Measurements from ENCODE around the gene UNC119B.
"Not testable (repeated sequence)": the region's sequence is repeated elsewhere in the genome, so short reads cannot be mapped to it uniquely, and the experiment has no call there.

The UNC119B gene

DNA sequence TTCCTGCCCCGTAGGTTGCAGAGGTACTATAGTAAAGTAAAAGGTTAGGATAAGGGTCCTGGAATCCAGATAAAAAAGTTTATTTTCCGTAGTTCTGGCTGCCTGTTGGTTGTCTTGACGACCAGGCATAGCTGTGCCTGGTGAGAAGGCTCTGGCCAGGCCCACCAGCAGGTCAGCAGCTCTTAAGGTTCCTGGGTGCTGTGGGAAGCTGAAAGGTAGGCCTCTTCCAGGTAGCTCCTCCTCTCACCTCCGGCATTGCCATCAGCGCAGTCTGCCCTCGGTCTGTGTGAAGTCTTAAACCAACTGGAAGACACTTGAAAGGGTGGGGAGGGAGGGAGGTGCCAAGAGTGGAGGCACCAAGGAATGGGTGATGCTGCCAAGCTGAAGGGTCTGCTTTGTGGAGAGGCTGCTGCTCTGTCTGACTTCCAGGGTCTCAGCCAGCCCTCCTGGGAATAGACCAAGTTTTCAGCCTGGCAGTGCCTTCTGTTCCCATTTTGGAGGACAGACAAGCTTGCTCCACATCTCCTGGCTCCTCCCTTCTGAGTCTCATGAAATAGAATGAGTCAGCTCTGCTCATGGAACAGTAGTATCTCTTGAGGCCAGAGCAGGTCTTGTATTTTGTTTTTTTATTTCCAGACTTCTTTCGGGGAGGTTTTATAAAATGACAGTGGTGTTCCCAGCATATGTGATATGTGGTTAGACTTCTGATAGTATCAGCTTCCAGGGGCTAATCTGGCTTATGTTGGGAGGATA lies 10.2 kb downstream of the UNC119B start:
- peak; percentile 37 for DNase-seq

DNA sequence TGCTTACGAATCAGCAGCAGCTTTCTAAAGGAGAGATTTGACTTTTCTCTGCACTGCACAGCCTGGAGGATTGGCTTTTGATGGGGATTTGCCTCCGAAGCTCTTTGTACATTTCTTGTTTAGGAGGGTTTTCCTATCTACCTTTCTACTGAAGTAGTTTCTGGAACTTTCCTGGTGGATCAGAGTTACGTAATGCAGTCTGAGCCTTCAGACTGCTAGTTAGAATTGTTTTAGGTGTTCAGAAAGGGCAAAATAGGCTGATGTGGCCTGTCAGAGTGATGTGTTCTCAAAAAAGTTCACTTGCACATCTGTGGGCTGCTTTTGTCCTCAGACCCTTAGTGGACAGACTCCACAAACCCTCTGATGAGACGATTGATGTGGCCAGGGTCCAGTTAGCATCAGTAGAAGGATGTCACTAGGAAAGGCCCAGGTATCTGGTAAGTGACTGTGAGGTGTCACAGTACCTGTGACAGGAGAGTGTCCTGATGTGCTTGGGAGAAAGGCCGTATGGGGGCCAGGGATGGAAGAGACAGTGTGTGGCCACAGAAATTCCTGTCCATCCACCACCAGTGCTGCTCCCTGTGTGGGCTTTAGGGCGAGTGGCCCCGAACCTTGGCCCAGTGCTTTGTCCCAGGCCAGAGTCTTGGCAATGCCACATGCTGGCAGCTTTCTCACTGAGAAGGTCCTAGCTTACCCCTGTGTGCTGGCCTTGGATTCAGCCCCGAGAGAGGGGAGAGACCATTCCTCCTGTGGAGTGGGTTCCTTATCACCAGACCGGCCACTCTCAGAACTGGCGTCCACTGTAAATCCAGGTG lies 10.9 kb downstream of the UNC119B start:
- no peak for DNase-seq

DNA sequence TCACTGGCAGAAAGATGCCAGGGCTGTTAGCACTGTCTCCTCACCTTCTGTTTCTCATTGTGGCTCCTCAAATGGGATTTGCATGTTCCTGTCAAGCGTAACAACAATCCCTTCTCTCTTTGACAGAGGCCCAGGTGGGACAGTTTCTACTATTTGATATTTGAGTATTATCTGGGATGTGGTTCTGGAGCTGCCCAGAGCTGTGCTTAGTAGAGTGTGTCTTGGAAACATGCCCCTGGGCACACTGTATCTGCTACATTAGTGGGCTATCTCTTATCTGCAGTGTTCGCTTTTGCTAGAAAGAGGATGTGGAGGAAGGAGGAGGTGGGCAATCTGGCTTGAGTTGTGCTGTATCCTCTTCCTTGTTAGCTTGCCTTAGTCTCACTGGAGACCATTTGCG lies 11.6 kb downstream of the UNC119B start:
- no peak for DNase-seq

DNA sequence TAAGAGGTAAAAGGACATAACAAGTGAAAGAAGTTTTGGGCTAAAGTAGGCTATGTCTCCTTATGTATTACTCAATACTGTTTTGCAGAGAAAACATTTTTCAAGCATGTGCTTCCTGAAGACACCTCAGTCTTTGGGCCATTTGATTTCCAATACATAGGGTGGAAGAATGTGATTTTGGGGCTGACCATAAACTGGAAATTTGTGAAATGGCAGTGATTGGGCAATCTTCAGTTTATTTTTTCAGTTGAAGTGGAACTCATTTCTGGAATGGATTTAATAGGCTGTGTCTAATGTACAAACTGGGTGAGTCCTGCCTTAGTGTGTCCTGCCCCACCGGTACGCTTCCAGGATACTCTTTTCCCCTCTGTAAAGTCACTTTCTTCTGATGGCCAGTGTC lies 12.5 kb downstream of the UNC119B start:
- no peak for DNase-seq

DNA sequence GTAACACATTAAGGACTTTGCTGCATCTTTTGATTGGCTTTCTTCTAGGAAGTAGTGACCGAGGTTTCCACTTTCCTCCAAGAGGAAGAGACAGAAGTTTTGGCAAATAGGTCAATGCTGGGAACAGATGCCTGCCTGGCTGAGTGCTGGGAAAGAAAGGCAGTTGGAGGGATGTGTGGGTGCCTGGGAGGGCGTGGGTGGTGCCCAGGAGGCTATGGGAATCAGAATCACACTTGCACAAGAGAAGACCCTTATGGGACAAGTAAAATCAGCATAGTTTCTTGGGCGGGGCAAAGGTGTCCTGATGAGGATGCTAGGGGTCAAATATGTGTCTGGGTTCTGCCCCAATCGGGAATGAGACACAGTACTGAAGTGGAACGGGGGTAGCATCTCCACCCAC lies 14.5 kb downstream of the UNC119B start:
- DNase-seq, result no peak

DNA sequence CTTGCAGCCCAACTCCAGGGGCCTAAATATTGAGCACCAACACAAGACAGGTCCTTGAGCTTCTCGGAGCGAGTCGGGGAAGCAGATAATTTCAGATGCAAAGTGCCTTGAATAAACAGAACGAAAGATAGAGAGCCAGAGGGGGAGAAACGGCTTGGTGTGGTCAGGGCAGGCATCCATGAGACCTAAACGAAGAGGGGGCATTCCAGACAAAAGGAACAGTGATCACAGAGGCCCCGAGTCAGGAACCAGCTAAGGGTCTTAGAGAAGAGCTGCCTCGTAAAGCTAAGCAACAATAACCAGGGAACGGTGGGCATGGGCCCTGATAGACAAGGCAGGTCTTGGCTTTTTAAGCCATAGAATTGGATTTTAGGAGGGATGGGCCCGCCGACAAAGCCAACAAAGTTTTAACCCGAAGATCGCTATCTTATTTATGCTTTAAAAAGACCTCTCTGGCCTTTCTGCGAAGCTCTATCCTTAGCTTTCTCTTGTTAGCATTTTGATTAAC lies 14.9 kb downstream of the UNC119B start:
- DNase-seq, result no peak

DNA sequence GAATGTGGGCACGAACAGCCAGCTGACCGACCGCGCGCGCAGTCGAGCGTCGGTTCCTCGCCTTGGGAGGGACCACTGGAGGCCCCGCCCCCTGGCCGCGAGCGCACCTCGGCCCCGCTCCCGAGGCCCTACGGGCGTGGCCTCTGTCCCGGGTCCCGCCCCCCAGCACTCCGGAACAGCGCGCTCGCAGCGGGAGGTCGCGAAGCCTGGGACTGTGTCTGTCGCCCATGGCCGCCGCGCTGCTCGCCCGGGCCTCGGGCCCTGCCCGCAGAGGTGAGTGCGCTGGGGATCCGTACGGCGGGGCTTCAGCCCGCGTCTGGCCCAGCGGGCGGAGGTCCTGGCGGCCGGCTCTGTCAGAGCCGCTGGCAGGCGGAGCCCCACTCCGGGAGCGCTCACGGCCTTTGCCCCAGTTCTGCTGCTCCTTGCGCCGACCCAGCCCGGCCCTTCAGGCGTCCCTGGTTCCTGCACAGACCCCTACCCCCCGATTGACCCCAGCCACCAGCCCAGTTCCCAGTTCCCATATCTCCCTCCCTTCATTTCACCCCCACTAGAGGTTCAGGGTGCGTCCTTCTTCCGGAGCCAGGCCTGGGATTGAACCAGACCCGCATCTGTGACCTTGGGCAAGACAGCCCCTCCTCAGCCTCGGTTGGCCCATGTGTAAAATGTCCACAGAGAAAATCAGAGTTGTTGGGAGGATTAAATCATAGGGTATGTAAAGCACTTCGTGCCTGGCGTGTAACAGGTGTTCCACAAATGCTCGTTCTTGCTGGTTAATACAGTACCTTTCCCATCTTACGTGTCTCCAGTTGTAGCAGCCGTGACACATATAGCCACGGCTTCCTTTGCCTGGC lies 15.6 kb downstream of the UNC119B start, which contains the start of gene ACADS:
ACADS (plus strand) TSS at position 168 of the 851 bp plus-strand sequence; CDS start at position 228, 60 bp downstream.
- DNase-seq, result peak; percentile 76

DNA sequence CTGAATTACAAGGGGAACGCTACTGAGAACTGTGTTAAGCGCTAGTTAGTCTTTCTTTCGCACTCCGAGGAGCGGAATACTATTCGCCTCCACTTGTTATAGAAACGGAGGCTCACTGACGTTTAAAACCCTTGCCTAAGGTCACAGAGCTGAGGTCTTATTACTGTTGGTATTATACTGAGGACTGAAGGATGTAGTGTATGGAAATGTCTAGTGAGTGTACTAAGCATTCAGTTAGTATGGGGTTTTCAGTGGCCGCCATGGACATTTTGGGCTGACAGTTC lies 16.2 kb downstream of the UNC119B start:
- no peak for DNase-seq

DNA sequence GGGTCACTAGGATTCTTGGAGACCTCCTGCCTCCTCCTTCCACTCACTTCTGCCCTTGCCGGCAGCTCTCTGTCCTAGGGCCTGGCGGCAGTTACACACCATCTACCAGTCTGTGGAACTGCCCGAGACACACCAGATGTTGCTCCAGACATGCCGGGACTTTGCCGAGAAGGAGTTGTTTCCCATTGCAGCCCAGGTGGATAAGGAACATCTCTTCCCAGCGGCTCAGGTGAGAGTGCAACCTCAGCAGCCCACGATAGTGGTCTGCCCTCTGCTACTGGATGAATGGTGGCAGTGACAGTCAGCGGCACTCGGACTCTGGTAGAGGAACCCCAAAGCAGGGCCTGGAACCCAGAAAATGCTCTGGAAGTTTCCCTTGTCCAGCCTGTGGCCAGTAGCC lies 16.7 kb downstream of the UNC119B start:
- DNase-seq, result no peak

DNA sequence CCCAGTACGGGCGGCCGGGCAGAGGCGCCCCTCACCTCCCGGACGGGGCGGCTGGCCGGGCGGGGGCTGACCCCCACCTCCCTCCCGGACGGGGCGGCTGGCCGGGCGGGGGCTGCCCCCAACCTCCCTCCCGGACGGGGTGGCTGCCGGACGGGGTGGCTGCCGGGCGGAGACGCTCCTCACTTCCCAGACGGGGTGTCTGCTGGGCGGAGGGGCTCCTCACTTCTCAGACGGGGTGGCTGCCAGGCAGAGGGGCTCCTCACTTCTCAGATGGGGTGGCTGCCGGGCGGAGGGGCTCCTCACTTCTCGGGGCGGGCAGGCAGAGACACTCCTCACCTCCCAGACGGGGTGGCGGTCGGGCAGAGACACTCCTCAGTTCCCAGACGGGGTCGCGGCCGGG lies 21.9 kb downstream of the UNC119B start:
- not testable (repeated sequence) for DNase-seq

DNA sequence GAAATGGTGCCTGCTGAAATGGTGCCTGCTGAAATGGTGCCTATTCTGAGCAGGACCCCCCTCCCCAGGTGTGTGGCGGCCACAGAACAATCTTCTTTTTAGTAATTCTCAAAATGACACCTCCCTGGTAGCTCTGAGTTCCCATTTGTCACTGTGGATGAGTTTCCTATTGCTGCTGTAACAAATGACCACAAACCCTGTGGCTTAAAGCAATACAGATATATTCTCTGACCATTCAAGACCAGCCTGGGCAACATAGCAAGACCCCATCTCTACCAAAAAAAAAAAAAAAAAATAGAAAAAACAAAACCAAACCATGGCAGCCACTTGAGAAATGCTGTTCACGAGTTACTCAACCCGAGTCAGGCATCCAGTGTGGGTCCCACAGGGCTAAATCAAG lies 23.3 kb downstream of the UNC119B start:
- no peak for DNase-seq

DNA sequence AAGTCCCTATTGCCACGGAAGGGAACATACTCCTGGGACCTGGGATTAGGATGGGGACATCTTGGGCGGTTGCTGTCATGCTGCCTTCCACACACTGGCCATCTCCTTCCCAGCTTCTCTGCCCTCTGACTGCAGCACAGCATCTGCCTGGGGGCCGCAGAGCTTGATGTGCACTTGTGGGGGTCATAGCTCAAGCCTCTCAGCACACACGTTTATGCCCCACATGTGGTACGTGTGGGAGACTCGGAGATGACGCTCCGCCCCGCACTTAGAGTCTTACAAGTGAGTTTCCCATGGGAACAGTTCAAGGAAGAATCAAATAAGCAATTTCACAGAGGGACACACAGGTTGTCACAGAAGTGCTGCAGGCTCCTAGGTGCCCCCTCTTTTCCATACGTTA lies 24.0 kb downstream of the UNC119B start:
- no peak for DNase-seq

DNA sequence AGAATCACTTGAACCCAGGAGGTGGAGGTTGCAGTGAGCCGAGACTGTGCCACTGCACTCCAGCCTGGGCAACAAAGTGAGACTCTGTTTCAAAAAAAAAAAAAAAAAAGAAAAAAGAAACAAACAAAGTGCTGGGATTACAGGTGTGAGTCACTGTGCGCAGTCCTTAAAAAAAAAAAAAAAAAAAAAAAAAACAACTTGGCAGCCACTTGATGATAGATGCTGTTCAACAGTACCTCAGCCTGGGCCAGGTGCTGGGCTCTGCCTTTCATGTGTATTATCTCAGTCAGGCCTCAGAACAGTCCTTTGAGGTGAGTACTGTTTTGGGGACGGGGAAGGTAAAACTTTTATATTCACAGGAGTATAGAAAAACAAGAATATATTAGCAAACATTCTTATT lies 24.9 kb downstream of the UNC119B start:
- DNase-seq, result no peak

DNA sequence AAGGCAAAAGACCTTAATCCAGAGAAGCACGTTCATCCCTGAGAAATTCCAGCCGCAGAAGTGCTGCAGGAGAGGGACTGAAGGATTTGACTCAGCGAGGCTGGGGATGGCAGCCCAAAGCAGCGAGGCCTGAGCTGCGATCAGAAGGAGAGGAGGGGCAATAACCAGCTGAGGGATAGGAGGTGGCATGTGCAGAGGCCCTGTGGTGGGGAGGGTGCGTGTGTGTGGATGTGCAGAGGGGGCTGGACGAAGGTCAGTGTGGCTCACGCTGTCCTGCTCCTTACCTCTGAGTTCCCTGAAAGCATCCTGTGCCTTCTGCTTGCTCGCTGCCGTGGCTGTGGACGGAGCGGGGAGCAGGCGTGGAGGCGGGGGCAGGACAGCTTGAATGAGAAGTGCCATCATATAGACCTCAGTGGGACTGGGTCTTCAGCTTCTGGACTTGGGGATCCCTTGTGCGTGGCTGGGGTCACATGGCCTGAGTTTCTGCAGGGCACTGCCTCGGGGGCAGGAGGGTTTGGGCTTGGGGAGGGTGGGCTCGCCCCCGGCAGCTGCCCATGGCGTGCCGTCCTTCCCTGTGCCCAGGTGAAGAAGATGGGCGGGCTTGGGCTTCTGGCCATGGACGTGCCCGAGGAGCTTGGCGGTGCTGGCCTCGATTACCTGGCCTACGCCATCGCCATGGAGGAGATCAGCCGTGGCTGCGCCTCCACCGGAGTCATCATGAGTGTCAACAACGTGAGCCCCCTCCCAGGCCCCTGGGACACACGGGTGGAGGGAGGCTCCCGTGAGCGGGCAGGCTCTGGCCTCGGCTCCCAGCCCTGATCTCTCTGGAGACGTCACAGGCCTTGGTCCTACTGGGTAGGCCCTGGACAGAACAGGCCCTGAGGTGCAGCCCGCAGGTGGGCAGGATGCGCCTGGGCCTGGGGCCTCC lies 26.4 kb downstream of the UNC119B start:
- no peak for DNase-seq

DNA sequence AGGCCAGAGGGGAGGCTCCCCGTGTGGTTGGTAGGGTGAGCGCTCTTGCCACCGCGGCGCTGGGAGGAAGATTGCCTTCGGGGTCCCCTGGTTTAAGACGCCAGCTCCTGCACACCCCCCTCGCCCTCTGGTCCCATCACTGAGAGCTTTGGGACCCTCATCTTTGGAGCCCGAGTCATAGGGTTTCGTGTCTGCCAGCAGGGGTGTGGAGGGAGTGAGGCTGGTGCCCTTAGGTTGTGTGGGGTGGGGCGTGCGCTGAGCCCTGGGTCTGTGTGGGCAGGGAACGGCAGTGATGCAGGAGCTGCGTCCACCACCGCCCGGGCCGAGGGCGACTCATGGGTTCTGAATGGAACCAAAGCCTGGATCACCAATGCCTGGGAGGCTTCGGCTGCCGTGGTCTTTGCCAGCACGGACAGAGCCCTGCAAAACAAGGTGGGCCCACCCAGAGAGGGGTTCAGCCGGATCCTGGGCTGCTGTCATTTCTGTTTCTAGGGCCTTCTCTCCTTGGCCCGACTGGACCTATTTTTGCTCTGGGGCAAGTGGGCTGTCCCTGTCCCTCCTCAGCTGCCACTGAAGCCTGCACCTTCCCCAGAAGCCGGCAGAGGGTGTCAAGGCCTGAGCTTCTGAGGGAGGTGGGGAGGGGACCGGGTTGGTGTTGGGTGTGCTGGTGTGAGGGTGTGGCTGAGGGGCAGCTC lies 27.4 kb downstream of the UNC119B start:
- DNase-seq, result peak; percentile 8

DNA sequence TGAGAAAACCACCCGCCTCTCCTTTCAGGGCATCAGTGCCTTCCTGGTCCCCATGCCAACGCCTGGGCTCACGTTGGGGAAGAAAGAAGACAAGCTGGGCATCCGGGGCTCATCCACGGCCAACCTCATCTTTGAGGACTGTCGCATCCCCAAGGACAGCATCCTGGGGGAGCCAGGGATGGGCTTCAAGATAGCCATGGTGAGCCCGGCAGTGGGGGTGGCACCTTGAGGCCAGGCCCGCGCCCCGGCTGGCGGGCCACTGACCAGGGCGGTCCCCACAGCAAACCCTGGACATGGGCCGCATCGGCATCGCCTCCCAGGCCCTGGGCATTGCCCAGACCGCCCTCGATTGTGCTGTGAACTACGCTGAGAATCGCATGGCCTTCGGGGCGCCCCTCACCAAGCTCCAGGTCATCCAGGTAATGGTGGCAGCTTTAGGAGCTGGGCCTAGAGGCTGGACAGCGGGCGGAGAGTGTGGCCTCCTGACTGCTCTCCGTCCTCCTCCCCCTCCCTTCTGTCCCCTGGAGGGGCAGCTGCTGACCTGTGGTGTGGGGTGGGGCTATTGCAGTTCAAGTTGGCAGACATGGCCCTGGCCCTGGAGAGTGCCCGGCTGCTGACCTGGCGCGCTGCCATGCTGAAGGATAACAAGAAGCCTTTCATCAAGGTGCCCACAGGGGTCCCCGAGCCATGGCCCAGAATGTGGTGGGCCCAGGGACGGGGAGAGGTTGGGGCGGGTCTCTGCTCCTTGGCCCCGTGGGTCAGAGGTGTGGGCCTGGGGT lies 28.2 kb downstream of the UNC119B start:
- DNase-seq, result no peak

DNA sequence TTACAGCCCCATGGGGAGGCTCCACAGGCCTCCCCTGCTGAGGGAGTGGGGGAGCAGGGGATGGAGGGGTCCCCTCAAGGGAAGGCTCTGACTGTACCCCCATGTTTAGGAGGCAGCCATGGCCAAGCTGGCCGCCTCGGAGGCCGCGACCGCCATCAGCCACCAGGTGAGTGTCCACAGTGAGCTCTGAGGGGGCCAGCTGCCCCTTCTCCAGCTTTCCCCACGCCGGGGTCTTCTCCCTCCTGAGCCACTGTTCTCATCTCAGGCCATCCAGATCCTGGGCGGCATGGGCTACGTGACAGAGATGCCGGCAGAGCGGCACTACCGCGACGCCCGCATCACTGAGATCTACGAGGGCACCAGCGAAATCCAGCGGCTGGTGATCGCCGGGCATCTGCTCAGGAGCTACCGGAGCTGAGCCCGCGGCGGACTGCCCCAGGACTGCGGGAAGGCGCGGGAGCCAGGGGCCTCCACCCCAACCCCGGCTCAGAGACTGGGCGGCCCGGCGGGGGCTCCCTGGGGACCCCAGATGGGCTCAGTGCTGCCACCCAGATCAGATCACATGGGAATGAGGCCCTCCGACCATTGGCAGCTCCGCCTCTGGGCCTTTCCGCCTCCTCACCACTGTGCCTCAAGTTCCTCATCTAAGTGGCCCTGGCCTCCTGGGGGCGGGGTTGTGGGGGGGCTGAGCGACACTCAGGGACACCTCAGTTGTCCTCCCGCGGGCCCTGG lies 28.9 kb downstream of the UNC119B start:
- no peak for DNase-seq

DNA sequence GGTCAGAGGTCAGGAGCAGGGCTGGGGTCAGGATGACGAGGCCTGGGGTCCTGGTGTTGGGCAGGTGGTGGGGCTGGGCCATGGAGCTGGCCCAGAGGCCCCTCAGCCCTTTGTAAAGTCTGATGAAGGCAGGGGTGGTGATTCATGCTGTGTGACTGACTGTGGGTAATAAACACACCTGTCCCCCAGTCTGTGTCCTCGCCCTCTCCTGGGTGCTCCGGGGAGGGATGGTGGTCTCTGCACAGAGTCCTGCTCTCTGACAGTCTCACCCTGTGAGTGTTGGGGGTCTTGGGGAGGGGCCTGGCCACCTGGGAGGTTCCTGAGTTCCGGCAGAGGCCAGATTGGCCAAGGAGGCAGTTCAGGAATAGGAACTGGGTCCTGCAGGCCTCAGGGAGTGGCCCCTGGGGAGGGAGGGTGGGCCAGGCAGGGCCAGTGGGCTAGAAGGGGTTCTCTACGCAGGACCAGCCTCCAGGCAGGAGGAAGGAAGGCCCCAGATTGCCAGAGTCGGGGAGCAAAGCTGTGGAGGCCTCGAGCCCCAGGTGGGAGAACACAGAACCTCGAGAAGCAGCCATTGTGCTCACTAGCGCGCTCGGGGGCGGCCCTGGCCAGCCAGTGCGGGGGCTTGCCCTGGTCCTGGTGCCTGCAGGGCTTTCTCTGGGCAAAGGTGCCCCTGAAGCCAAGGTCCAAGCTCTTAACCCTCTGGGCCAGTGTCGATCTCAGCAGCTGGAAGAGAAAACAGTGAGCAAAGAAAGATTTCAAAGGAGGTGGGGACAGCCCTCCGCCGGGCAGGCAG lies 29.8 kb downstream of the UNC119B start:
- DNase-seq, result no peak

DNA sequence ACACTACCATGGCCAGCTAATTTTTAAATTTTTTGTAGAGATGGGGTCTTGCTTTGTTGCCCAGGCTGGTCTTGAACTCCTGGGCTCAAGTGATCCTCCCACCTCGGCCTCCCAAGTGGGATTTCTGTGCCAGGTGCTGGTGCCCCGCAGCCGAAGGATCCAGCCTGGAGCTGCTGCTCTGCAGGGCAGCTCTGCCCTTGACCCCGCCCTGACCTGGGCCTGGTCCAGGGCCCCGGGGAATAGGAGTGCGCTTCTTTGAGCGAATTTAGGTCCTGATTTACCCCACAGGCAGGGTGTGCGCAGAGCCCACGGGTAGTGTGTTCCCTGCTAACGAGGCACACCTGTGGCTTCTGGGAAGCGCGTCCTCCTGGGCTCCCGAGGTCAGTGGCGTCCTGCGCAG lies 30.6 kb downstream of the UNC119B start:
- no peak for DNase-seq

All from fibroblast of upper back skin (primary cell).